ENCODE measurements around the gene PPIL3. TPM values are rescaled to one million over a fixed set of nuclear protein-coding genes. Genes with fewer than 3 reads are reported as not detected.

PPIL3 gene
- total RNA-seq = 1 to 10 TPM; 6.9 to 7.0 TPM

DNA sequence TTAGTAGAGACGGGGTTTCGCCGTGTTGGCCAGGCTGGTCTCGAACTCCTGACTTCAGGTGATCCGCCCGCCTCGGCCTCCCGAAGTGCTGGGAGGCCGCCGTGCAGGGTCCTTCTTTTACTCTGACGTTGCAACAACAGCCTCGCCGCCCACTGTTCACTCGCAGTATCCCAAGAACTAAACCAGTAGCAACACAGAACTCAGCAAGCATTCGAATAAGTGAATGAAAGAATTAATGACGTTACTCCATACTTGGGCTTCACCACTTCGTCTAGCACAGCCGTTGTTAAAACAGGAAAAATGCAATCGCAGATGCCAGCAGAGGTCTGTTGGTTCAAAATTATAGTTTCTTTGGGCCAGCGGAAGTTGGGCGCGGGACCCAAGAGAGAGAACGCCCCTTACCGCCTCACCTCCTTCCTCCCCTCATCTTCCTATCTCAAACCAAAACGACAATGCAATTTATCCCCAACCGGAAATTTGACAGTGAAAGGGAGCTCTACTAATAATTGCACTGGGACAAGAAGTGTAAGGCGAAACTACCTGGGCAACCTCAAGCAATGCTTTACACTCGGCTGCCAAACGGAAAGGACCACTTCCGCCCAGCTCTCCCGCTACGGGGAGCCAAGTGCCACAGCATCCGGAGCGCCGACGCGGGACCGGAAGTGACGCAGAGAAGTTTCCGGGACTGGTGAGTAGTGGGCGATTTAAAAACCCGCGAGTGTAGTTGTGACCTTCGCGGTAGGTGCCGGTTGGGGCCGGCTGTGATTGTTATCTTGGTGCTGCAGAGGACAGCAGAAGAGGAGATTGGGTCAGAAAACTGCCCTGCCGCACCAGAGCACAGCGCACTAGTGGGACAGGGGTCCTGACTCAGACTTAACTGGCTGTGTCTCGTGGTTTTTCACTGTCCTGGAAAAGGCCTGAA, at the start of gene PPIL3, which contains the start of gene NIF3L1:
Gene PPIL3, minus strand, starts transcription at position 374 of the 922 bp plus-strand sequence. CDS start 1,462 bp downstream, outside the sequence.
Gene NIF3L1, plus strand, starts transcription at position 668 of the 922 bp plus-strand sequence. CDS start 2,573 bp downstream, outside the sequence.
- Histone ChIP-seq H3K4me1 (peaks cover 31% of the 10 kb centered on the region), H3K4me3 (peak within 1 kb of the TSS; percentile 27 to 85), H3K9me3 (no peaks in the 10 kb centered on the region), H3K27me3 (no peaks in the 10 kb centered on the region), H3K27ac (peak within 1 kb of the TSS; percentile 86 to 99 (median 96)), H3K36me3 (replicated peaks in 1 of 2; ENCODE audit: insufficient read depth in 1 of 2, low read depth in 2 of 2) (peaks cover 0 to 3% of the 10 kb centered on the region in 2 donors)
- TF ChIP-seq POLR2A (IDR thresholded peaks at IDR 0.05) = peak in 2 of 3 donors; percentile 75 to 80
- TF ChIP-seq, protein P1, sequence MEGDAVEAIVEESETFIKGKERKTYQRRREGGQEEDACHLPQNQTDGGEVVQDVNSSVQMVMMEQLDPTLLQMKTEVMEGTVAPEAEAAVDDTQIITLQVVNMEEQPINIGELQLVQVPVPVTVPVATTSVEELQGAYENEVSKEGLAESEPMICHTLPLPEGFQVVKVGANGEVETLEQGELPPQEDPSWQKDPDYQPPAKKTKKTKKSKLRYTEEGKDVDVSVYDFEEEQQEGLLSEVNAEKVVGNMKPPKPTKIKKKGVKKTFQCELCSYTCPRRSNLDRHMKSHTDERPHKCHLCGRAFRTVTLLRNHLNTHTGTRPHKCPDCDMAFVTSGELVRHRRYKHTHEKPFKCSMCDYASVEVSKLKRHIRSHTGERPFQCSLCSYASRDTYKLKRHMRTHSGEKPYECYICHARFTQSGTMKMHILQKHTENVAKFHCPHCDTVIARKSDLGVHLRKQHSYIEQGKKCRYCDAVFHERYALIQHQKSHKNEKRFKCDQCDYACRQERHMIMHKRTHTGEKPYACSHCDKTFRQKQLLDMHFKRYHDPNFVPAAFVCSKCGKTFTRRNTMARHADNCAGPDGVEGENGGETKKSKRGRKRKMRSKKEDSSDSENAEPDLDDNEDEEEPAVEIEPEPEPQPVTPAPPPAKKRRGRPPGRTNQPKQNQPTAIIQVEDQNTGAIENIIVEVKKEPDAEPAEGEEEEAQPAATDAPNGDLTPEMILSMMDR (IDR thresholded peaks at IDR 0.05) = peak in 2 of 7 experiments; percentile 5 to 7
- peak; percentile 96 for ATAC-seq
- peak; percentile 95 to 98 (median 96) for DNase-seq
- WGBS, 2 donors = 0% methylated on average over 27 to 50 of the region's 50 CpGs
- intact Hi-C loops (cut with DNase I) = no loop called here

- no peak overlapping the region for H3K4me3 ChIP-seq
- no peak for TF ChIP-seq POLR2A (IDR thresholded peaks at IDR 0.05)
- TF ChIP-seq, protein P1 (IDR thresholded peaks at IDR 0.05) = no peak
- H3K9me3 ChIP-seq = no peaks in the 10 kb centered on the region
- intact Hi-C loops (cut with DNase I) = no loop called here
- H3K4me1 ChIP-seq = peaks cover 11% of the 10 kb centered on the region
- H3K36me3 ChIP-seq (replicated peaks in 1 of 2; ENCODE audit: insufficient read depth in 1 of 2, low read depth in 2 of 2) = peaks cover 0 to 6% of the 10 kb centered on the region in 2 donors
- no peak for DNase-seq
- WGBS, 2 donors = 45 to 49% methylated on average over 3 of the region's 3 CpGs
- no peaks in the 10 kb centered on the region for H3K27me3 ChIP-seq
- H3K27ac ChIP-seq = peak overlapping the region in 1 of 4 donors; percentile 25
- ATAC-seq = no peak
These were observed 42.2 kb upstream of the PPIL3 start for GRCh38 chr2:200930947-200931626.

DNA sequence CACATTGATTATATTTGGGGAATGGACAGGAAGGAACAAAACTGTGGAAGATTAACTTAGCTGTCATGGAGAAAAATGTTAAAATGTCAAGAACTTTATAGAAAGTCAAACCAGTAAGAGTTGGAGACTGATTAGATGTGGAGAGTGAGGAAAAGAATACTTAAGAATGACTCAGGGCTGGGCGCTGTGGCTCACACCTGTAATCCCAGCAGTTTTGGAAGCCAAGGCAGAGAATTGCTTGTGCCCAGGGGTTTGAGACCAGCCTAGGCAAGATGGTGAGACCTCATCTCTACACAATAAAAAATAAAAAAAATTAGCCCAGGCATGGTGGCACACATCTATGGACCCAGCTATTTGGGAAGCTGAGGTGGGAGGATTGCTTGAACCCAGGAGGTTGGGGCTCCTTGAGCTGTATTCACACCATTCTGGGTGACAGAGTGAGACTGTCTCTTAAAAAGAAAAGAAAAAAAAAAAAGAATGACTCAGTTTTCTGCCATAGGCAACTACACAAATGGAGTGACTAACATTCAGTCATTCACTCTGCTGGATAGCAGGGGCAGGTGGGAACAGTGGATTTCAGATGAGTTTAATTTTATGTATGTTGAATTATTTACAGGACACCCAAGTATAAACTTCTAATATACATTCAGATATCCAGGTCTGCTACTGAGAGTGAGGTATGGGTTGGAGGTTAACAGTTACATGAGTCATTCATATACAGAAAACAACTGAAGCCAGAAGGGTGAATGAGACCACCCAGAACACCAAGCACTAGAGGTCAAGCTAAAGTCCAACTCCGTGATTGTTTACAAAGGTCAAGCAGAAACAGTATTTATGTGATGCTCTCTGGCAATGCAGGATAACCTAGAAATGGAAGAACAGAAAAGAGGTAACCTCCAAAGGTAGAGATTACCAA, 40.7 kb upstream of the PPIL3 start:
- no peaks in the 10 kb centered on the region for H3K36me3 ChIP-seq (replicated peaks in 1 of 2; ENCODE audit: insufficient read depth in 1 of 2, low read depth in 2 of 2)
- 88 to 93% methylated on average over 2 of the region's 2 CpGs for WGBS, 2 donors

DNA sequence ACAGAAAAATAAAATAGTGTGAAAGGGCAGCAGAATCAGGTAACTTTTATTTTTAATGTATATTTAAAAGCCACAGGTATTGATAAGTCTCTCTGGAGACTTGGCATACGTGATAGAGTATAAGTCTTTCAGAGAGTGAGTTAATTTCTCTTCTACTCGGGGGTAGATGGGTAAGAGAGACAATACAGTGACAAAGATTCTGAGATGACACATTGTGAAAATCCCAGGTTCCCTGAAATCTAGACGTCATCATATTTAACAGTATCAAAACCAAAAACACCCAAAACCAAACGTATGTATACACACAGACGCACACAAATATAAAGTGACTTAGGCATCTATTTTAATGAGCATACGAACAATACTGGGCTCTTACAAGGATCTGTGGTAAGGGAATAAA, 33.6 kb upstream of the PPIL3 start:
- Histone ChIP-seq H3K27ac (no peak overlapping the region), H3K4me1 (no peaks in the 10 kb centered on the region), H3K4me3 (no peak overlapping the region), H3K36me3 (replicated peaks in 1 of 2; ENCODE audit: insufficient read depth in 1 of 2, low read depth in 2 of 2) (peaks cover 0 to 22% of the 10 kb centered on the region in 2 donors), H3K9me3 (no peaks in the 10 kb centered on the region), H3K27me3 (no peaks in the 10 kb centered on the region)
- WGBS, 2 donors = 83% methylated on average over 6 of the region's 6 CpGs
- no peak for DNase-seq
- TF ChIP-seq, protein P1 (IDR thresholded peaks at IDR 0.05) = no peak
- TF ChIP-seq POLR2A (IDR thresholded peaks at IDR 0.05) = no peak
- intact Hi-C loops (cut with DNase I) = no loop called here
- ATAC-seq = no peak

More for the DNA sequence above, 40.7 kb upstream of the PPIL3 start:
- ATAC-seq = no peak
- H3K4me1 ChIP-seq = peaks cover 11% of the 10 kb centered on the region
- intact Hi-C loops (cut with DNase I) = no loop called here
- H3K9me3 ChIP-seq = no peaks in the 10 kb centered on the region
- no peak overlapping the region for H3K4me3 ChIP-seq
- no peak for DNase-seq
- H3K27ac ChIP-seq = no peak overlapping the region
- TF ChIP-seq, protein P1 (IDR thresholded peaks at IDR 0.05) = no peak
- no peak for TF ChIP-seq POLR2A (IDR thresholded peaks at IDR 0.05)
- H3K27me3 ChIP-seq = no peaks in the 10 kb centered on the region

Measured in body of pancreas (tissue), 4 donors.